Fibroblast of villous mesenchyme (primary cell): ENCODE results near the gene BARHL1. TPM values are rescaled to one million over a fixed set of nuclear protein-coding genes. Genes with fewer than 3 reads are reported as not detected.
A peak's percentile ranks its signal among the peaks of the same experiment; 100 is the strongest.

ENCODE experiments used
- DNase-seq: peaks from one replicate; pipeline ENCODE4 v3.0.0-alpha.2; 2010; ENCODE audit warnings: low read depth
- H3K4me3 ChIP-seq: 2 replicates; pipeline ENCODE4 v1.5.1; 2011; ENCODE audit warnings: low read depth, mild to moderate bottlenecking, low read length
- total RNA-seq: library from RNA; depleted of rRNA; stranded (reverse); fragments of >200 nt; gene quantifications from 2 replicates; pipeline ENCODE4 v1.2.3, GENCODE V29; 2012
- TF ChIP-seq, protein P1 (sequence below): IDR thresholded peaks from 2 replicates; pipeline ENCODE4 v1.5.1; 2012; ENCODE audit warnings: low read depth, mild to moderate bottlenecking, low read length; ENCODE audit not compliant: insufficient read depth

The BARHL1 gene
- total RNA-seq, 1 donor: not detected

DNA sequence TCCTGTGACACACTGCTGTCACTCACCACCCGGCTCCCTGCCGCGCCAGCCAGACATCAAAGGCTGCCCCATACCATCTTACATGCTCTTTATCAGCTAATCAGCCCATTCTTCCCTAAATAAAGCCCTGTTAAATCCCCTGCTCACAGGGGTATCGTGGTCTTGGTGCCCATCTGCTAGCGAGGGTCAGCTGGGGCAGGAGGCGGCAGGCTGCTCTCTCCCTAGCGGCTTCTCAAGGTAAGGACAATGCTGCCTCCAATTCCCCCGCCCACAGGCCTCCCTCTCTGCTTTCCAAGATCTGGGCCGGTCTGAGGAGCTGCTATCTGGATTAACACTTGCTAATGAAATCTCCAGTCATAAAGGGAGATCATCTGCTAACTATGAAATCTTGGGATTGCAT, 26.8 kb downstream of the BARHL1 start:
- H3K4me3 ChIP-seq: no peak overlapping the region
- TF ChIP-seq, protein P1, sequence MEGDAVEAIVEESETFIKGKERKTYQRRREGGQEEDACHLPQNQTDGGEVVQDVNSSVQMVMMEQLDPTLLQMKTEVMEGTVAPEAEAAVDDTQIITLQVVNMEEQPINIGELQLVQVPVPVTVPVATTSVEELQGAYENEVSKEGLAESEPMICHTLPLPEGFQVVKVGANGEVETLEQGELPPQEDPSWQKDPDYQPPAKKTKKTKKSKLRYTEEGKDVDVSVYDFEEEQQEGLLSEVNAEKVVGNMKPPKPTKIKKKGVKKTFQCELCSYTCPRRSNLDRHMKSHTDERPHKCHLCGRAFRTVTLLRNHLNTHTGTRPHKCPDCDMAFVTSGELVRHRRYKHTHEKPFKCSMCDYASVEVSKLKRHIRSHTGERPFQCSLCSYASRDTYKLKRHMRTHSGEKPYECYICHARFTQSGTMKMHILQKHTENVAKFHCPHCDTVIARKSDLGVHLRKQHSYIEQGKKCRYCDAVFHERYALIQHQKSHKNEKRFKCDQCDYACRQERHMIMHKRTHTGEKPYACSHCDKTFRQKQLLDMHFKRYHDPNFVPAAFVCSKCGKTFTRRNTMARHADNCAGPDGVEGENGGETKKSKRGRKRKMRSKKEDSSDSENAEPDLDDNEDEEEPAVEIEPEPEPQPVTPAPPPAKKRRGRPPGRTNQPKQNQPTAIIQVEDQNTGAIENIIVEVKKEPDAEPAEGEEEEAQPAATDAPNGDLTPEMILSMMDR: no peak
- DNase-seq: no peak

DNA sequence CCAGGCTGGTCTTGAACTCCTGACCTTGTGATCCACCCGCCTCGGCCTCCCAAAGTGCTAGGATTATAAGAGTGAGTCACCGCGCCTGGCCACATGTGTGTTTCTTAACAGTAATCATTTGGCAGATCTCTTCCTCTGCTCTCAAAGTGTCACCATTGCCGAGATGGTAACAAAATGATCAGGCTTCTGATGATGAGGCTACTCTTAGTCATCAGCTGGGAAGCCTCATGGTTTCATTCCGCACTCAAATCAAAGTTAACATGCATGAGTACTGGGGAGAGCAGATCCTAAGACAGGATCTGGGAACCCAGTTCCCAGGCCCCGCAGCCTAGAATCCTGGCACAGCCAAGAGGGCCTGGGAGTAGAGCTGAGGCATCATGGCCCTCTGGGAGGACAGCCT, 27.4 kb downstream of the BARHL1 start:
- no peak overlapping the region for H3K4me3 ChIP-seq
- DNase-seq: peak; percentile 91
- TF ChIP-seq, protein P1: no peak

DNA sequence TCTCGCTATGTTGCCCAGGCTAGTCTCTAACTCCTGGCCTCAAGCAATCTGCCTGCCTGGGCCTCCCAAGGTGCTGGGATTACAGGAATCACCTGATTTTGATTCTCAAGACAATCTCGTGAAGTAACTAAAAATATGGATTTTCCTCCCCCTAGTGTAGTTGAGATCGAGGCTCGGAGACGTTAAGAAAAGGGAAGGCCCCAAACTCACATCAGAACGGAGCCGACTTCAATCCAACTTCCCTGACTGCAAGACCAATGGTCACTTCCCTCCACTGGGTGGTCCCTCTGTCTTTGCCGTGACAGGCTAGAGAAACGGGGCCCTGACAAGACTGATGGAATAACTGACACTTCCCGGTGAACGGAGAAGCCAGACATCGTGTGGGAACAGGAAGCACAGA, 28.3 kb downstream of the BARHL1 start:
- no peak overlapping the region for H3K4me3 ChIP-seq
- TF ChIP-seq, protein P1: no peak
- DNase-seq: no peak

DNA sequence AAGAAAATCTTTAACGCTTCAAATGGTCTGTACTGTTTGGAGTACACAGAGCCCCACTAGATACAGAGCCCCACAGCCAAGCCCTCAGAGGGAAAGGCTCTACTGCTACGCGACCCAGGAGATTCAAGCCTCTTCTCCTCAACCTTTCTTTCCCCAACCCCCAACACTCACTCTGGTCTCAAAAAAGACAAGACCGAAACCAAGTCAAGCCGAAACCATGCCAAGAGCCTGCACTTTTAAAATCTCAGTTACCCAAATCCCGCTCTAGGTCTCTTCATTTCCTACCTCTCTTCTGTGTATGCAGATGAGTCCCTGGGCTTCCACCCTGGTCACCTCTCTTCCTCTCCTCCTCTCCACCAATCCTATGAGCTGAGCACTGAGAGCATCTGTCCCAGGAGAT, 31.9 kb downstream of the BARHL1 start:
- H3K4me3 ChIP-seq: no peak overlapping the region
- TF ChIP-seq, protein P1: no peak
- DNase-seq: no peak

DNA sequence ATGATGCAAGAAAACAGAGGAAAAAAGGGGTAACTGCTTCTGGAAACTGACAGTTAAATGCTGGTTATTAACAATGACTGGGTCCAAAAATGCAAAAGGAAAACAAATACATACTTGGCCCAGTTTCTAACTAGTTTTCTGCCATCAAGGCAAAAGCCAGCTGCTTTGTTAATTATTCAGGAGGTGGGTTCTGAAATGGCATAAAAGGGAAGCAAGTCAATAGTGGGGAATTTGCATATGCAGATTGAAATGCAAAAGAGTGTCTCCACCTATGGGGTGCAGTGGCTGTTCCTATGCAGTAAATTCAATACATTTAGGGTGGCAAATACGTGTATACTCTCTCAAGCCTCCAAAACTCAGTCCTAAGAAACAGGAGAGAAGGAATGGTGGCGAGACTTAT, 33.4 kb downstream of the BARHL1 start:
- no peak overlapping the region for H3K4me3 ChIP-seq
- DNase-seq: no peak
- TF ChIP-seq, protein P1: no peak

DNA sequence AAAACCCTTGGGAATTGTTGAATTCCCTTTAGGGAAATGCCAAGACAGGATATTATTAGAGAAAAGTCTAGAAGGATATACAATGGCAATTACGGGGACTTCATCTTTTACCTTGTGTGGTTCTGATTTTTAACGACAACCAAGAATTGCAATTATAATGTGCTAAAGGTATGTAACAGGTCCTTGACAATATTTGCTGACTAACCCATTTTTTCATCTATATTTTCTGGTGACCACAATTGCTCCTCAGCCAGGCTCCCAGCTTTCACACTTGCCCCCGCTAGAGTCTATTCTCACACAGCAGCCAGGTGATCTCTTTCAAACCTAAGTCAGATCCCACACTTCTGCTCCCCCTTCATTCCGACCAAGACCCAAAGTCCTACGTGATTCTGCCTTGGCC, 34.3 kb downstream of the BARHL1 start:
- TF ChIP-seq, protein P1: no peak
- DNase-seq: no peak
- no peak overlapping the region for H3K4me3 ChIP-seq

DNA sequence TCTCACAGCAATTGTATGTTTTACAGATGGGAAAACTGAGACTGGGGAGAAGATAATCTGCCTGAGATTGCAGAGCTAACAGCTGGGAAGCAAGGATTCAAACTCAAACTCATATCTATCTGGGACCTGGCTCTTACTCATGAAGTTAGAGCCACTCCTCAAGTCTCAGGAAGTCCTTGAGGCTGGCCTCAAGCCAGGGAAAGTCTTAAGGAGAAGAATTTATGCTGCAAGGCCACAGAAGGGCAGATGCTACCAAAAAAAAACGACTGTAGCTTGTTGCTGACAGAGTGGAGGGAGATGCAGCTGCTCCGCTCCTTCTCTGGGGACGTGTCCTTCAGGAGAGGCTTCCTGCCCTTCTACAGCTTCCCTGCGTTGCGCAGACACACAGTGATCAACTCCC, 39.8 kb downstream of the BARHL1 start:
- peak; percentile 83 for DNase-seq
- TF ChIP-seq, protein P1: no peak
- H3K4me3 ChIP-seq: no peak overlapping the region
